HCT116 (cell line): ENCODE results near the gene ABTB2. TPM values are rescaled to one million over a fixed set of nuclear protein-coding genes. Genes with fewer than 3 reads are reported as not detected.

Experiments
- ATAC-seq: fragments of 200-7000 bp; cut with Tn5 transposase; 2 replicates; pipeline ENCODE4 v1.9.1; 2020; ENCODE audit warnings: mild to moderate bottlenecking, moderate library complexity
- BruUV-seq: library from RNA; stranded (reverse); fragments of 400-500 nt; replicated peaks from 2 replicates; lab custom pipeline; 2021; lab: Mats Ljungman, UMichigan
- CTCF ChIA-PET: fragments of 300-600 bp; sonication (Branson Sonifier 250); formaldehyde crosslinking; loops from one replicate; lab custom pipeline; 2021; ENCODE audit warnings: antibody characterized with exemption; lab: Charles Lee
- POLR2A ChIA-PET: fragments of 300-600, 350-600 bp; sonication (Branson Sonifier 250); formaldehyde crosslinking; loops from one replicate; lab custom pipeline; 2021; ENCODE audit warnings: antibody characterized with exemption; lab: Charles Lee
- RAD21 ChIA-PET, 2 experiments: fragments of 300-600 bp; sonication (Branson Sonifier 250); formaldehyde crosslinking; loops; one replicate each; lab custom pipeline; 2023; ENCODE audit warnings: low total read pairs in 2 of 2; ENCODE audit not compliant: uncharacterized antibody in 2 of 2, unreplicated experiment in 2 of 2, low non-redundant PET in 1 of 2; lab: Charles Lee
- DNase-seq: peaks from one replicate; pipeline ENCODE4 v3.0.0-alpha.2; 2010; ENCODE audit warnings: low read depth, low spot score
- H2AFZ ChIP-seq: fragments of 200-600 bp; shearing (Covaris generic), sonication (generic); 2 replicates; pipeline ENCODE4 v1.6.1; 2017; ENCODE audit warnings: low read depth, mixed run types, mixed read lengths, antibody characterized with exemption, low read length; ENCODE audit not compliant: poor library complexity, severe bottlenecking
- H3K27ac ChIP-seq: 2 replicates; pipeline ENCODE4 v1.5.1; 2012; ENCODE audit warnings: low read depth, low read length
- H3K27me3 ChIP-seq: fragments of 200-600 bp; sonication (generic); 2 replicates; pipeline ENCODE4 v1.6.1; 2016; ENCODE audit warnings: mixed run types, low read length, mixed read lengths; ENCODE audit not compliant: insufficient read depth
- H3K36me3 ChIP-seq, 2 experiments: fragments of 200-500 bp in 1 of 2; fragments of 200-600 bp in 1 of 2; sonication (Bioruptor generic) in 1 of 2; sonication (generic) in 1 of 2; 2 replicates each; pipeline versions ENCODE4 v1.5.1 to v1.6.1; 2014 to 2016; ENCODE audit warnings: low read length in 2 of 2, inconsistent platforms in 1 of 2, mixed read lengths in 1 of 2, mixed run types in 1 of 2; ENCODE audit not compliant: insufficient read depth in 2 of 2, control insufficient read depth in 1 of 2
- H3K4me1 ChIP-seq, 2 experiments: fragments of 200-600 bp in 1 of 2; sonication (generic) in 1 of 2; 2 replicates each; pipeline versions ENCODE4 v1.5.1 to v1.6.1; 2012 to 2017; ENCODE audit warnings: low read length in 2 of 2, inconsistent platforms in 1 of 2, mild to moderate bottlenecking in 1 of 2, mixed read lengths in 1 of 2, mixed run types in 1 of 2, moderate library complexity in 1 of 2; ENCODE audit not compliant: insufficient read depth in 2 of 2, control insufficient read depth in 1 of 2
- H3K4me2 ChIP-seq: fragments of 200-600 bp; sonication (generic); 2 replicates; pipeline ENCODE4 v1.6.1; 2017; ENCODE audit warnings: mixed run types, low read length, mixed read lengths
- H3K4me3 ChIP-seq, 2 experiments: fragments of 200-600 bp in 1 of 2; sonication (generic) in 1 of 2; replicated peaks in 1 of 2; 2 replicates each; pipeline ENCODE4 v1.5.1; 2011 to 2016; ENCODE audit warnings: low read length in 2 of 2, control low read depth in 1 of 2, low read depth in 1 of 2, mild to moderate bottlenecking in 1 of 2, mixed read lengths in 1 of 2, mixed run types in 1 of 2
- H3K79me2 ChIP-seq: fragments of 200-600 bp; sonication (generic); 2 replicates; pipeline ENCODE4 v1.6.1; 2017; ENCODE audit warnings: mild to moderate bottlenecking, mixed run types, low read length, moderate library complexity, mixed read lengths; ENCODE audit not compliant: insufficient read depth
- H3K9ac ChIP-seq: fragments of 200-600 bp; sonication (generic); 2 replicates; pipeline ENCODE4 v1.6.1; 2016; ENCODE audit warnings: low read length, mixed read lengths
- H3K9me2 ChIP-seq: fragments of 200-600 bp; sonication (generic), shearing (Covaris generic); 2 replicates; pipeline ENCODE4 v1.6.1; 2017; ENCODE audit warnings: mixed run types, mild to moderate bottlenecking, moderate library complexity; ENCODE audit not compliant: insufficient read depth
- H3K9me3 ChIP-seq, 2 experiments: fragments of 200-500 bp in 1 of 2; fragments of 200-600 bp in 1 of 2; sonication (Bioruptor generic) in 1 of 2; sonication (generic) in 1 of 2; 2 replicates each; pipeline ENCODE4 v1.6.1; 2014 to 2017; ENCODE audit warnings: low read length in 2 of 2, mixed read lengths in 2 of 2, inconsistent platforms in 1 of 2, low read depth in 1 of 2, mild to moderate bottlenecking in 1 of 2, mixed run types in 1 of 2, moderate library complexity in 1 of 2; ENCODE audit not compliant: control insufficient read depth in 1 of 2, insufficient read depth in 1 of 2
- H4K20me1 ChIP-seq: fragments of 200-600 bp; sonication (generic), shearing (Covaris generic); 2 replicates; pipeline ENCODE4 v1.6.1; 2017; ENCODE audit warnings: mixed run types, mild to moderate bottlenecking, moderate library complexity; ENCODE audit not compliant: insufficient read depth
- CBX3 ChIP-seq: IDR thresholded peaks from 2 replicates; pipeline ENCODE4 v1.6.1; 2012; ENCODE audit warnings: low read depth
- CEBPB ChIP-seq: IDR thresholded peaks from 2 replicates; pipeline ENCODE4 v1.6.1; 2012; ENCODE audit warnings: low read depth
- ELF1 ChIP-seq: IDR thresholded peaks from 2 replicates; pipeline ENCODE4 v1.6.1; 2012; ENCODE audit warnings: low read depth, borderline replicate concordance
- EZH2 ChIP-seq: fragments of 200-600 bp; sonication (generic); IDR thresholded peaks from 2 replicates; pipeline ENCODE4 v1.6.1; 2017; ENCODE audit warnings: antibody characterized with exemption, mixed run types
- EZH2phosphoT487 ChIP-seq: fragments of 200-600 bp; IDR thresholded peaks from 2 replicates; pipeline ENCODE4 v1.6.1; 2018; ENCODE audit warnings: antibody characterized with exemption, borderline replicate concordance
- FOSL1 ChIP-seq: IDR thresholded peaks from 2 replicates; pipeline ENCODE4 v1.6.1; 2012; ENCODE audit warnings: low read depth
- POLR2A ChIP-seq: IDR thresholded peaks from 2 replicates; pipeline ENCODE4 v1.7.0; 2011; ENCODE audit warnings: borderline replicate concordance; ENCODE audit not compliant: insufficient read depth, insufficient read length; ENCODE audit errors: extremely low read depth
- RAD21 ChIP-seq: IDR thresholded peaks from 2 replicates; pipeline ENCODE4 v1.6.1; 2012; ENCODE audit warnings: low read depth, mild to moderate bottlenecking
- SIN3A ChIP-seq: IDR thresholded peaks from 2 replicates; pipeline ENCODE4 v1.6.1; 2012; ENCODE audit warnings: low read depth
- SP1 ChIP-seq: IDR thresholded peaks from 2 replicates; pipeline ENCODE4 v1.6.1; 2012; ENCODE audit warnings: low read depth
- TCF7L2 ChIP-seq: IDR thresholded peaks from 2 replicates; pipeline ENCODE4 v1.7.0; 2011; ENCODE audit warnings: borderline replicate concordance, inconsistent platforms; ENCODE audit not compliant: insufficient read depth, insufficient read length; ENCODE audit errors: extremely low read depth
- ZNF274 ChIP-seq: fragments of 200-500 bp; sonication (Bioruptor generic); IDR thresholded peaks from 2 replicates; pipeline ENCODE4 v1.6.1; 2014; ENCODE audit warnings: mild to moderate bottlenecking, low read depth, low read length, inconsistent platforms
- intact Hi-C: fragments of 100-400 bp; cut with micrococcal nuclease; formaldehyde crosslinking; loops from 2 replicates; pipeline ENCODE4 v1.10.0; 2022
- total RNA-seq: library from RNA; stranded (reverse); gene quantifications from one replicate; pipeline ENCODE4 v1.2.1, GENCODE V29; 2021; ENCODE audit not compliant: unreplicated experiment
- TF ChIP-seq, protein P1 (sequence below), 3 experiments: fragments of 200-600 bp in 1 of 3; sonication (generic) in 1 of 3; IDR thresholded peaks in 2 of 3; conservative IDR thresholded peaks in 1 of 3; 2 replicates each; pipeline ENCODE4 v1.5.1; 2012 to 2017; ENCODE audit warnings: low read depth in 2 of 3, low read length in 2 of 3, antibody characterized with exemption in 1 of 3, borderline replicate concordance in 1 of 3, control low read depth in 1 of 3, mild to moderate bottlenecking in 1 of 3, mixed read lengths in 1 of 3, mixed run types in 1 of 3, moderate library complexity in 1 of 3; ENCODE audit not compliant: insufficient read depth in 1 of 3
- TF ChIP-seq, protein P2 (sequence below): IDR thresholded peaks from 2 replicates; pipeline ENCODE4 v1.6.1; 2012
- TF ChIP-seq, protein P3 (sequence below): IDR thresholded peaks from 2 replicates; pipeline ENCODE4 v1.6.1; 2012
- TF ChIP-seq, protein P4 (sequence below): IDR thresholded peaks from 2 replicates; pipeline ENCODE4 v1.6.1; 2011; ENCODE audit warnings: mild to moderate bottlenecking, low read length, moderate library complexity; ENCODE audit not compliant: insufficient replicate concordance; ENCODE audit errors: extremely low read depth

ABTB2 gene
- total RNA-seq, 1 experiment from 2014 or later, result 6.8 TPM

DNA sequence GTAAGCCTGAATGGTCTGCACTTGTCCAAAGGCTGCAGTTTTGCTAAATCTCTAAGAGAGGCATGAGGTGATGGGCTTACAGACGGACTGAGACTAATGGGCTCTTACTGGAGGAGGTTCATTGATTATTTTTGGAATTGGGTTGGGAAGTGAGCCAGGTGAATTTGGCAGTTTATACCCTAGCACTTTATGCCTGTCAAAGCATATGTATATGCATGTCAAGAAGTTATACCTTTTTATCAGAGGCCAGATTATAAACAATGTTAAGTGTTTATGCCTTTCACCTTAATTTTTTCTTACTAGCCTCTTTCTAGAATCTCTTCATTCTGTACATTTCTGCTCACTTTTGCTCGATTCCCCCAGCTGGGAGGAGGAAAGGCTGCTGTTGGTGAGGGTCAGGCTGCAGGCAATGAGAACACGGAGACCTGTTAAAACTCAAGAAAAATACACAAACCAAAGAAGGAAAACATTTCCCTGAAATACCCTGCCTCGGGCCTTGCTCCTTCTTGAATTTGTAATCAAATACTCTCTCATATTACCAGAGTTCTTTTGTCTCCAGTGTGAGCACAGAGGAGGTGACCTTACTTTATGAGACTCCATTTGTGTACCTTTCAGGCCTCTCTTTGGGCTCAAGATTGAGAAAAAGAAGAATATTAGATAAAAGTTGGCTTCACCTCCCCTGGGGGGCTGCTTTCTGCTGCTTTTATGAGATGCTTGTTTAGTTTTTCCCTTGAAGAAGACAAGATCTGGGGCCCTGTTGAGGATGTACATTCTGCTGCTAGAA lies 232.7 kb downstream of the ABTB2 start (continued):
- TF ChIP-seq ZNF274 (no peak), SIN3A (no peak), TCF7L2 (no peak)

DNA sequence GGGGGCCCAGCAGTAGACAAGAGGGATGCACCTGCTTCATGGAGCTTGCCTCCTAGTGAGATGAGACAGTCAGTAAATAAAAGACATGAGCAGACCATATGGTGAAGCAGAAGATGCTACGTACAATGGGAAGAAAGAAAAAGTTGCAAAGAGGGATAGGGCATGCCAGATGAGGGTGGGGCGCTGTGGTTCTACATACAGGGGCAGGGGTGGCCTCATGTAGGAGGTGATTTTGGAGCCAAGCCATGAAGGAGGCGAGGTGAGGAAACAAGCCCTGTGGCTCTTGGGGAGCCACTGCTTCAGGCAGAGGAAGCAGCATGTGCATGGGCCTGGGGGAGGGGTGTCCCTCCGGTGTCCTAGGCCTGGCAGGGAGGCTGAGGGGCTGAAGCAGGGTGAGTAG lies 237.2 kb downstream of the ABTB2 start:
- no peak overlapping the region for H3K4me2 ChIP-seq
- CTCF ChIA-PET, result no interaction called here
- DNase-seq (no peak), ATAC-seq (no peak)
- H3K27ac ChIP-seq, result no peak overlapping the region
- intact Hi-C loops, result no loop called here
- RAD21 ChIA-PET, result no interaction called here
- H2AFZ ChIP-seq, result no peak overlapping the region
- no TSS peak for BruUV-seq
- H3K27me3 ChIP-seq, result no peaks in the 10 kb centered on the region
- peaks cover 45% of the 10 kb centered on the region; the same call in 1 of the 2 replicates for H3K79me2 ChIP-seq
- H4K20me1 ChIP-seq, result no peaks in the 10 kb centered on the region
- no peak overlapping the region for H3K9ac ChIP-seq
- TF ChIP-seq CBX3 (no peak), SP1 (no peak), POLR2A (no peak), TCF7L2 (no peak), EZH2 (no peak), RAD21 (no peak), EZH2phosphoT487 (no peak), FOSL1 (no peak), ELF1 (no peak), CEBPB (no peak)
- TF ChIP-seq, protein P1, sequence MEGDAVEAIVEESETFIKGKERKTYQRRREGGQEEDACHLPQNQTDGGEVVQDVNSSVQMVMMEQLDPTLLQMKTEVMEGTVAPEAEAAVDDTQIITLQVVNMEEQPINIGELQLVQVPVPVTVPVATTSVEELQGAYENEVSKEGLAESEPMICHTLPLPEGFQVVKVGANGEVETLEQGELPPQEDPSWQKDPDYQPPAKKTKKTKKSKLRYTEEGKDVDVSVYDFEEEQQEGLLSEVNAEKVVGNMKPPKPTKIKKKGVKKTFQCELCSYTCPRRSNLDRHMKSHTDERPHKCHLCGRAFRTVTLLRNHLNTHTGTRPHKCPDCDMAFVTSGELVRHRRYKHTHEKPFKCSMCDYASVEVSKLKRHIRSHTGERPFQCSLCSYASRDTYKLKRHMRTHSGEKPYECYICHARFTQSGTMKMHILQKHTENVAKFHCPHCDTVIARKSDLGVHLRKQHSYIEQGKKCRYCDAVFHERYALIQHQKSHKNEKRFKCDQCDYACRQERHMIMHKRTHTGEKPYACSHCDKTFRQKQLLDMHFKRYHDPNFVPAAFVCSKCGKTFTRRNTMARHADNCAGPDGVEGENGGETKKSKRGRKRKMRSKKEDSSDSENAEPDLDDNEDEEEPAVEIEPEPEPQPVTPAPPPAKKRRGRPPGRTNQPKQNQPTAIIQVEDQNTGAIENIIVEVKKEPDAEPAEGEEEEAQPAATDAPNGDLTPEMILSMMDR (IDR thresholded peaks at IDR 0.05 in 2 of 3, conservative IDR thresholded peaks at IDR 0.05 in 1 of 3; ENCODE audit: borderline replicate concordance in 1 of 3, insufficient read depth in 1 of 3, low read depth in 2 of 3, low read length in 2 of 3), result no peak
- TF ChIP-seq, protein P2, sequence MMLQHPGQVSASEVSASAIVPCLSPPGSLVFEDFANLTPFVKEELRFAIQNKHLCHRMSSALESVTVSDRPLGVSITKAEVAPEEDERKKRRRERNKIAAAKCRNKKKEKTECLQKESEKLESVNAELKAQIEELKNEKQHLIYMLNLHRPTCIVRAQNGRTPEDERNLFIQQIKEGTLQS, result no peak
- TF ChIP-seq, protein P3, sequence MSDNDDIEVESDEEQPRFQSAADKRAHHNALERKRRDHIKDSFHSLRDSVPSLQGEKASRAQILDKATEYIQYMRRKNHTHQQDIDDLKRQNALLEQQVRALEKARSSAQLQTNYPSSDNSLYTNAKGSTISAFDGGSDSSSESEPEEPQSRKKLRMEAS, result no peak
- TF ChIP-seq, protein P4, sequence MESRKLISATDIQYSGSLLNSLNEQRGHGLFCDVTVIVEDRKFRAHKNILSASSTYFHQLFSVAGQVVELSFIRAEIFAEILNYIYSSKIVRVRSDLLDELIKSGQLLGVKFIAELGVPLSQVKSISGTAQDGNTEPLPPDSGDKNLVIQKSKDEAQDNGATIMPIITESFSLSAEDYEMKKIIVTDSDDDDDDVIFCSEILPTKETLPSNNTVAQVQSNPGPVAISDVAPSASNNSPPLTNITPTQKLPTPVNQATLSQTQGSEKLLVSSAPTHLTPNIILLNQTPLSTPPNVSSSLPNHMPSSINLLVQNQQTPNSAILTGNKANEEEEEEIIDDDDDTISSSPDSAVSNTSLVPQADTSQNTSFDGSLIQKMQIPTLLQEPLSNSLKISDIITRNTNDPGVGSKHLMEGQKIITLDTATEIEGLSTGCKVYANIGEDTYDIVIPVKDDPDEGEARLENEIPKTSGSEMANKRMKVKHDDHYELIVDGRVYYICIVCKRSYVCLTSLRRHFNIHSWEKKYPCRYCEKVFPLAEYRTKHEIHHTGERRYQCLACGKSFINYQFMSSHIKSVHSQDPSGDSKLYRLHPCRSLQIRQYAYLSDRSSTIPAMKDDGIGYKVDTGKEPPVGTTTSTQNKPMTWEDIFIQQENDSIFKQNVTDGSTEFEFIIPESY, result no peak
- H3K9me3 ChIP-seq, result no peaks in the 10 kb centered on the region
- H3K4me3 ChIP-seq, result no peak overlapping the region
- H3K36me3 ChIP-seq, result peaks cover 68 to 76% of the 10 kb centered on the region in 2 experiments
- H3K4me1 ChIP-seq, result no peaks in the 10 kb centered on the region
- POLR2A ChIA-PET, result no interaction called here
- H3K9me2 ChIP-seq, result no peaks in the 10 kb centered on the region
